Suprapubic skin (tissue), 4 donors: ENCODE data around the gene SPTAN1. TPM values are rescaled to one million over a fixed set of nuclear protein-coding genes. Genes with fewer than 3 reads are reported as not detected.
"Not testable (repeated sequence)": the region's sequence is repeated elsewhere in the genome, so short reads cannot be mapped to it uniquely, and the experiment has no call there.

Source experiments
- DNase-seq, 2 donors: peaks; one replicate each; pipeline ENCODE4 v3.0.0-alpha.2; 2019; ENCODE audit warnings: low spot score in 2 of 2
- H3K27ac ChIP-seq: fragments of 200-600 bp; sonication (generic); one replicate; pipeline ENCODE4 v1.5.1; 2019
- H3K27me3 ChIP-seq: fragments of 200-600 bp; sonication (generic); one replicate; pipeline ENCODE4 v1.5.1; 2019
- H3K36me3 ChIP-seq: fragments of 200-600 bp; sonication (generic); one replicate; pipeline ENCODE4 v1.5.1; 2019
- H3K4me1 ChIP-seq: fragments of 200-600 bp; sonication (generic); one replicate; pipeline ENCODE4 v1.5.1; 2019
- H3K4me3 ChIP-seq: fragments of 200-600 bp; sonication (generic); one replicate; pipeline ENCODE4 v1.5.1; 2019; ENCODE audit warnings: mild to moderate bottlenecking
- H3K9me3 ChIP-seq: fragments of 200-600 bp; sonication (generic); one replicate; pipeline ENCODE4 v1.5.1; 2019
- CTCF ChIP-seq, 2 donors: fragments of 200-600 bp in 1 of 2; fragments of 450-650 bp in 1 of 2; sonication (generic) in 1 of 2; IDR thresholded peaks; one replicate each; pipeline ENCODE4 v1.5.1; 2016 to 2019; ENCODE audit warnings: antibody characterized with exemption in 2 of 2, mild to moderate bottlenecking in 1 of 2, moderate library complexity in 1 of 2
- EP300 ChIP-seq: sonication (generic); formaldehyde crosslinking; IDR thresholded peaks from one replicate; pipeline ENCODE4 v1.6.1; 2017; ENCODE audit warnings: antibody characterized with exemption
- POLR2A ChIP-seq, 2 donors: fragments of 450-650 bp; IDR thresholded peaks; one replicate each; pipeline ENCODE4 v1.6.1; 2017; ENCODE audit warnings: antibody characterized with exemption in 2 of 2, mild to moderate bottlenecking in 2 of 2, moderate library complexity in 2 of 2
- POLR2AphosphoS5 ChIP-seq, 3 donors: sonication (generic); formaldehyde crosslinking; IDR thresholded peaks; one replicate each; pipeline ENCODE4 v1.6.1; 2017; ENCODE audit warnings: antibody characterized with exemption in 3 of 3
- WGBS: methylation state at CpG from one replicate; pipeline ENCODE4 v1.1.5; 2018; 5-methylcytosine and 5-hydroxymethylcytosine counted together
- total RNA-seq, 4 donors: library from RNA; depleted of rRNA; stranded (reverse); fragments of >200 nt; gene quantifications; one replicate each; pipeline ENCODE4 v1.1.0, GENCODE V29; 2016

Gene SPTAN1
- total RNA-seq, 4 donors from 2014 or later = 251 to 476 (median 354) TPM

- WGBS = 1% methylated on average over 66 of the region's 86 CpGs
- peak; percentile 97 for DNase-seq
- Histone ChIP-seq H3K36me3 (no peaks in the 10 kb centered on the region), H3K4me3 (peak within 1 kb of the TSS; percentile 91), H3K27ac (peak within 1 kb of the TSS; percentile 99), H3K4me1 (peaks cover 8% of the 10 kb centered on the region), H3K27me3 (no peaks in the 10 kb centered on the region), H3K9me3 (no peaks in the 10 kb centered on the region)
- TF ChIP-seq POLR2A (IDR thresholded peaks at IDR 0.05) (peak in 1 of 2 donors; percentile 18), EP300 (no peak), CTCF (IDR thresholded peaks at IDR 0.05) (no peak), POLR2AphosphoS5 (IDR thresholded peaks at IDR 0.05) (peak in 2 of 3 donors; percentile 80 to 93)
Measured at GRCh38 chr9:128656416-128657343, 104.3 kb downstream of the SPTAN1 start, which contains the start of gene DYNC2I2. TSS of gene DYNC2I2 (minus strand) at chr9:128656847. CDS start at chr9:128656726, 121 bp downstream.

DNA sequence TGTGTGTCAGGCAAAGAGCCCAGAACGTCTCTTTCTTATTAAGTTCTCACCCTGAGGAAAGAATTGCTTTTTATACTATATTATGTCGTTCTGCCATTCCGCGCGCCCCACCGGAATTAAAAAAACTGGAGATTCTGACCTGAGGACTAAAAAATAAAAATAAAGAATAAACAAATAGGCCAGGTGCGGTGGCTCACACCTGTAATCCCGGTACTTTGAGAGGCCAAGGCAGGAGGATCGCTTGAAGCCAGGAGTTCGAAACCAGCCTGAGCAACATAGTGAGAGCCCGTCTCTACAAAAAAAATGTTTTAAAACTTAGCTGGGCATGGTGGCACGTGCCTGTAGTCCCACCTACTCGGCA is 104.9 kb downstream of the SPTAN1 start:
- WGBS = 94% methylated on average over 13 of the region's 13 CpGs

DNA sequence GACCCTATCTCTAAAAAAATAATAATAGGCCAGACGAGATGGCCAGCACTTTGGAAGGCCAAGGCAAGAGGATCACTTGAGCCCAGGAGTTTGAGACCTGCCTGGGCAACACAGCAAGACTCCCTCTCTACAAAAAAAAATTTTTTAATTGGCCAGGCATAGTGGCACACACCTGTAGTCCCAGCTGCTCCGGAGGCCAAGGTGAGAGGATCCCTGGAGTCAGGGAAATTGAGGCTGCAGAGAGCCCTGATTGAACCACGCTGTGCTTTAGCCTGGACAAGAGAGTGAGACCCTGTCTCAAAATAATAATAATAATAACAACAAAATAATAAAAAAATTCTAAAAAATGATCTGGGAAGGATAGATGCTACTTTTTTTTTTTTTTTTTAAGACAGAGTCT is 105.4 kb downstream of the SPTAN1 start:
- H3K9me3 ChIP-seq = no peaks in the 10 kb centered on the region
- no peaks in the 10 kb centered on the region for H3K27me3 ChIP-seq
- peaks cover 8% of the 10 kb centered on the region for H3K4me1 ChIP-seq
- TF ChIP-seq POLR2AphosphoS5 (IDR thresholded peaks at IDR 0.05) (no peak), CTCF (IDR thresholded peaks at IDR 0.05) (no peak), POLR2A (IDR thresholded peaks at IDR 0.05) (no peak), EP300 (no peak)
- no peak for DNase-seq
- WGBS = 90% methylated on average over 3 of the region's 3 CpGs
- no peaks in the 10 kb centered on the region for H3K36me3 ChIP-seq
- H3K27ac ChIP-seq = no peak overlapping the region
- no peak overlapping the region for H3K4me3 ChIP-seq

More for the DNA sequence above, 104.9 kb downstream of the SPTAN1 start:
- Histone ChIP-seq H3K9me3 (no peaks in the 10 kb centered on the region), H3K4me1 (peaks cover 8% of the 10 kb centered on the region), H3K4me3 (peak overlapping the region; percentile 91), H3K27me3 (no peaks in the 10 kb centered on the region), H3K27ac (peak overlapping the region; percentile 99), H3K36me3 (no peaks in the 10 kb centered on the region)
- DNase-seq = no peak
- TF ChIP-seq POLR2AphosphoS5 (IDR thresholded peaks at IDR 0.05) (no peak), CTCF (IDR thresholded peaks at IDR 0.05) (no peak), POLR2A (IDR thresholded peaks at IDR 0.05) (no peak), EP300 (no peak)

DNA sequence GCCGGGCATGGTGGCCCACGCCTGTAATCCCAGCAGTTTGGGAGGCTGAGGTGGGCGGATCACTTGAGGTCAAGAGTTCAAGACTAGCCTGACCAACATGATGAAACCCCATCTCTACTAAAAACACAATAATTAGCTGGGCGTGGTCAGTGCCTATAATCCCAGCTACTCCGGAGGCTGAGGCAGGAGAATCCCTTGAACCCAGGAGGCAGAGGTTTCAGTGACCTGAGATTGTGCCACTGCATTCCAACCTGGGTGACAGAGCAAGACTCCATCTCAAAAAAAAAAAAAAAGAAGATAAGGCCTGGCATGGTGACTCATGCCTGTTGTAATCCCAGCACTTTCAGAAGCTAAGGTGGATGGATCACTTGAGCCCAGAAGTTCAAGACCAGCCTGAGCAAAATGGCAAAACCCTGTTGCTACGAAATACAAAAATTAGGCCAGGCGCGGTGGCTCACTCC is 114.1 kb downstream of the SPTAN1 start:
- WGBS = 87% methylated on average over 8 of the region's 8 CpGs
- not testable (repeated sequence) for H3K27me3 ChIP-seq, H3K9me3 ChIP-seq, H3K36me3 ChIP-seq, H3K27ac ChIP-seq, H3K4me1 ChIP-seq, H3K4me3 ChIP-seq, DNase-seq

DNA sequence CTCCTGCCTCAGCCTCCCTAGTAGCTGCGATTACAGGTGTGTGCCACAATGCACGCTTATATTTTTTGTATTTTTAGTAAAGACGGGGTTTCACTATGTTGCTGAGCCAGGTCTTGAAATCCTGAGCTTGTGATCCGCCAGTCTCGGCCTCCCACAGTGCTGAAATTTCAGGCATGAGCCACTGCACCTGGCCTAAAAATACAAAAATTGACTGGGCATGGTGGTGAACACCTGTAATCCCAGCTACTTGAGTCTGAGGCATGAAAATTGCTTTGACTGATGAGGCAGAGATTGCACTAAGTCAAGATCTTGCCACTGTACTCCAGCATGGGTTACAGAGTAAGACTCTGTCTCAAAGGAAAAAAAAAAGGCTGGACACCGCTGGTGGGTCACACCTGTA is 117.4 kb downstream of the SPTAN1 start:
- H3K4me1 ChIP-seq = no peaks in the 10 kb centered on the region
- no peak overlapping the region for H3K4me3 ChIP-seq
- H3K27ac ChIP-seq = no peak overlapping the region
- H3K36me3 ChIP-seq = no peaks in the 10 kb centered on the region
- no peaks in the 10 kb centered on the region for H3K27me3 ChIP-seq
- no peaks in the 10 kb centered on the region for H3K9me3 ChIP-seq
- 94% methylated on average over 6 of the region's 6 CpGs for WGBS
- DNase-seq = peak in 1 of 2 donors; percentile 9
- TF ChIP-seq EP300 (no peak), POLR2A (IDR thresholded peaks at IDR 0.05) (no peak)

DNA sequence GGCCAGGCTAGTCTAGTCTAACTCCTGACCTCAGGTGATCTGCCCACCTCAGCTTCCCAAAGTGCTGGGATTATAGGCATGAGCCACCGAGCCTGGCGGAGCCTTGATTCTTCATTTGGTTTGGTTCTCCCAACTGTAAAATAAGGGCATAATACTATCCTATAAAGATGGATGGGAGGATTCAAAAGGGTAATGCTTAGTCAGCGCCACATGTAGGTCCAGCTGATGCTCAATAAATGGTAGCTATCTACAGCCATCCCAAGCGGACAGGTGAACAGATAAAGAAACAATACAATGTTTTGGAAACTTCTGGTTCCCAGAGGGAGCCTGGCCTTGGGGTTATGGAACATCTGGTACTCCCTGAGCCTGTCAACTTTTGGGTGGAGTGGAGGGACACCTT is 123.0 kb downstream of the SPTAN1 start:
- no peak overlapping the region for H3K4me3 ChIP-seq
- H3K36me3 ChIP-seq = no peaks in the 10 kb centered on the region
- 98% methylated on average over 4 of the region's 4 CpGs for WGBS
- DNase-seq = peak in 1 of 2 donors; percentile 25
- H3K4me1 ChIP-seq = no peaks in the 10 kb centered on the region
- no peaks in the 10 kb centered on the region for H3K27me3 ChIP-seq
- H3K27ac ChIP-seq = no peak overlapping the region
- no peak for TF ChIP-seq CTCF (IDR thresholded peaks at IDR 0.05)
- H3K9me3 ChIP-seq = no peaks in the 10 kb centered on the region
